Measurements from ENCODE around the gene IFRD2. TPM values are rescaled to one million over a fixed set of nuclear protein-coding genes. Genes with fewer than 3 reads are reported as not detected.

Gene IFRD2
- total RNA-seq, 2 donors from 2014 or later, result 56.6 to 70.9 TPM

DNA sequence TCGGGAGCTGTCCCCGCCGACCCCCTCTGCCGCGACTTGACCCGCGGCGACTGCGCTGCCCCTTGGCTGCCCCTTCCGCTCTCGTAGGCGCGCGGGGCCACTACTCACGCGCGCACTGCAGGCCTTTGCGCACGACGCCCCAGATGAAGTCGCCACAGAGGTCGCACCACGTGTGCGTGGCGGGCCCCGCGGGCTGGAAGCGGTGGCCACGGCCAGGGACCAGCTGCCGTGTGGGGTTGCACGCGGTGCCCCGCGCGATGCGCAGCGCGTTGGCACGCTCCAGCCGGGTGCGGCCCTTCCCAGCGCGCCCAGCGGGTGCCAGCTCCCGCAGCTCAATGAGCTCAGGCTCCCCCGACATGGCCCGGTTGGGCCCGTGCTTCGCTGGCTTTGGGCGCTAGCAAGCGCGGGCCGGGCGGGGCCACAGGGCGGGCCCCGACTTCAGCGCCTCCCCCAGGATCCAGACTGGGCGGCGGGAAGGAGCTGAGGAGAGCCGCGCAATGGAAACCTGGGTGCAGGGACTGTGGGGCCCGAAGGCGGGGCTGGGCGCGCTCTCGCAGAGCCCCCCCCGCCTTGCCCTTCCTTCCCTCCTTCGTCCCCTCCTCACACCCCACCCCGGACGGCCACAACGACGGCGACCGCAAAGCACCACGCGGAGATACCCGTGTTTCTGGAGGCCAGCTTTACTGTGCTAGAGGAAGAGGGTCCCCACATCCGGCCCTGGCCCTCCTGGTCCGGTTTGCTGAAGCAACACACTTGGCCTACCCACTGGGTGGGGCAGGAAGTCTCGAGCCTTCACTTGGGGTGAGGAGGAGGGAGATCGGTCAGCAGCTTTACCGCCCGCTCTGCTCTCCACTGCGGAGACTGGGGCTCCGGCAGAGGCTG is 48.5 kb upstream of the IFRD2 start, which contains the start of gene RASSF1:
RASSF1 (minus strand) TSS at position 389 of the 882 bp plus-strand sequence; CDS start at position 358, 31 bp downstream.
- H3K9ac ChIP-seq (ENCODE audit: extremely low read depth, low read length, poor library complexity, severe bottlenecking), result no peak within 1 kb of the TSS
- H3K27me3 ChIP-seq (ENCODE audit: control insufficient read depth, insufficient read depth, low read length, poor library complexity, severe bottlenecking), result peaks cover 69% of the 10 kb centered on the region
- WGBS, 2 experiments (ENCODE audit: insufficient coverage in 1 of 2, insufficient read length in 1 of 2), result 15 to 23% methylated on average over 46 to 85 of the region's 85 CpGs
- Mint-ChIP-seq H3K4me3 (peak within 1 kb of the TSS; percentile 39), H3K27me3 (ENCODE audit: insufficient read depth) (peaks cover 72% of the 10 kb centered on the region), H3K9me3 (no peaks in the 10 kb centered on the region), H3K27ac (no peak within 1 kb of the TSS), H3K36me3 (ENCODE audit: low read depth) (no peaks in the 10 kb centered on the region), H3K4me1 (peaks cover 8% of the 10 kb centered on the region)
- peak; percentile 71 for DNase-seq
- no peaks in the 10 kb centered on the region for H3K36me3 ChIP-seq (ENCODE audit: control insufficient read depth, insufficient read depth, low read length)
- H3K4me3 ChIP-seq (ENCODE audit: low read length), result no peak within 1 kb of the TSS
- TF ChIP-seq, protein P1, sequence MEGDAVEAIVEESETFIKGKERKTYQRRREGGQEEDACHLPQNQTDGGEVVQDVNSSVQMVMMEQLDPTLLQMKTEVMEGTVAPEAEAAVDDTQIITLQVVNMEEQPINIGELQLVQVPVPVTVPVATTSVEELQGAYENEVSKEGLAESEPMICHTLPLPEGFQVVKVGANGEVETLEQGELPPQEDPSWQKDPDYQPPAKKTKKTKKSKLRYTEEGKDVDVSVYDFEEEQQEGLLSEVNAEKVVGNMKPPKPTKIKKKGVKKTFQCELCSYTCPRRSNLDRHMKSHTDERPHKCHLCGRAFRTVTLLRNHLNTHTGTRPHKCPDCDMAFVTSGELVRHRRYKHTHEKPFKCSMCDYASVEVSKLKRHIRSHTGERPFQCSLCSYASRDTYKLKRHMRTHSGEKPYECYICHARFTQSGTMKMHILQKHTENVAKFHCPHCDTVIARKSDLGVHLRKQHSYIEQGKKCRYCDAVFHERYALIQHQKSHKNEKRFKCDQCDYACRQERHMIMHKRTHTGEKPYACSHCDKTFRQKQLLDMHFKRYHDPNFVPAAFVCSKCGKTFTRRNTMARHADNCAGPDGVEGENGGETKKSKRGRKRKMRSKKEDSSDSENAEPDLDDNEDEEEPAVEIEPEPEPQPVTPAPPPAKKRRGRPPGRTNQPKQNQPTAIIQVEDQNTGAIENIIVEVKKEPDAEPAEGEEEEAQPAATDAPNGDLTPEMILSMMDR (conservative IDR thresholded peaks at IDR 0.05), result no peak
- H3K27ac ChIP-seq (ENCODE audit: low read depth, low read length), result no peak within 1 kb of the TSS
- H3K4me1 ChIP-seq (ENCODE audit: control insufficient read depth, insufficient read depth, low read length), result peaks cover 10% of the 10 kb centered on the region
- H3K9me3 ChIP-seq (ENCODE audit: control insufficient read depth, low read length), result no peaks in the 10 kb centered on the region

DNA sequence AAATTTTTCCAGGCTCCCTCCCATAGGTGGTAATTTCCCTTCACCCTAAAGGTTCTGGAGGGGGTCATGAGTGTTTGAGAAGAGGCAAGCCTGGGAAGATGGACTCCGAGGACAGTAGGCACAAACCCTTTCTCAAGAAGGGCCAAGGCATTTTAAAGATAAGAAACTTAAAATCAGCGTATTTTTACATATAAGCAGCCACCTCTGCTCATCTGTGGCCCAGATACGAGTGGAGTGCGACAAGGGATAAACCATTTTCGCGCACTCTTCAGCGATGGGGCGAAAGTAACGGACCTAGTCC is 47.9 kb upstream of the IFRD2 start:
- 38 to 49% methylated on average over 9 of the region's 9 CpGs for WGBS, 2 experiments (ENCODE audit: insufficient coverage in 1 of 2, insufficient read length in 1 of 2)
- Mint-ChIP-seq H3K4me1 (peaks cover 8% of the 10 kb centered on the region), H3K36me3 (ENCODE audit: low read depth) (no peaks in the 10 kb centered on the region), H3K27ac (no peak overlapping the region), H3K9me3 (no peaks in the 10 kb centered on the region), H3K27me3 (ENCODE audit: insufficient read depth) (peaks cover 67% of the 10 kb centered on the region), H3K4me3 (peak overlapping the region; percentile 21)
- Histone ChIP-seq H3K27me3 (ENCODE audit: control insufficient read depth, insufficient read depth, low read length, poor library complexity, severe bottlenecking) (peaks cover 65% of the 10 kb centered on the region), H3K36me3 (ENCODE audit: control insufficient read depth, insufficient read depth, low read length) (peaks cover 4% of the 10 kb centered on the region), H3K27ac (ENCODE audit: low read depth, low read length) (no peak overlapping the region), H3K4me3 (ENCODE audit: low read length) (no peak overlapping the region), H3K9ac (ENCODE audit: extremely low read depth, low read length, poor library complexity, severe bottlenecking) (no peak overlapping the region), H3K4me1 (ENCODE audit: control insufficient read depth, insufficient read depth, low read length) (peaks cover 10% of the 10 kb centered on the region), H3K9me3 (ENCODE audit: control insufficient read depth, low read length) (no peaks in the 10 kb centered on the region)
- TF ChIP-seq, protein P1 (conservative IDR thresholded peaks at IDR 0.05), result no peak
- DNase-seq, result no peak

DNA sequence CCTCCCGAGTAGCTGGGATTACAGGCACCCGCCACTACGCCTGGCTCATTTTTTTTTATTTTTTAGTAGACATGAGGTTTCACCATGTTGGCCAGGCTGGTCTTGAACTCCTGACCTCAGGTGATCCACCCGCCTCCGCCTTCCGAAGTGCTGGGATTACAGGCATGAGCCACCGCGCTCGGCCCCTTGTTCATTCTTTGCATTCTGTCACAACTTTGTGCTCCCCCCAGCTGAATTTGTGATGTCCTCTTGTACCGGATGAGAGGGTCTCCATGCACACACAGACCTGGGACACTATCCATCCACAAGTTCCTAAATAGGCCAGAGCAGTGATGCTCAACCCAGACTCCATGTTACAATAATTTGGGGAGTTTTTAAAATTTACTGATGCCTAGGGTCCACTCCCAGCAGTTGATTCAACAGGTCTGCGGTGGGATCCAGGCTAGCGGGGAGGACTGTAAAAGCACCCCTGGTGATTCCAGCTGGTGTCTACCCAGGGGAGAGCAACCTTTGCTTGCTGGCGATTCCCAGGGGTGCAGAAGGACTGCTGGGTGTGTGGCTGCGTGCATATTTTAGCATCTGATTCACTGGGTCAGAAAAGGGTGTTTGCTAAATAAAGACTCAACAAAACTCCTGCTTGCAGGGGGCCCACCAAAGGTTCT is 47.4 kb upstream of the IFRD2 start:
- H3K4me1 ChIP-seq (ENCODE audit: control insufficient read depth, insufficient read depth, low read length), result peaks cover 10% of the 10 kb centered on the region
- H3K27me3 ChIP-seq (ENCODE audit: control insufficient read depth, insufficient read depth, low read length, poor library complexity, severe bottlenecking), result peaks cover 60% of the 10 kb centered on the region
- H3K4me3 Mint-ChIP-seq, result peak overlapping the region; percentile 21
- TF ChIP-seq, protein P1 (conservative IDR thresholded peaks at IDR 0.05), result no peak
- H3K36me3 ChIP-seq (ENCODE audit: control insufficient read depth, insufficient read depth, low read length), result peaks cover 4% of the 10 kb centered on the region
- DNase-seq, result no peak
- no peaks in the 10 kb centered on the region for H3K36me3 Mint-ChIP-seq (ENCODE audit: low read depth)
- no peaks in the 10 kb centered on the region for H3K9me3 Mint-ChIP-seq
- H3K27ac ChIP-seq (ENCODE audit: low read depth, low read length), result no peak overlapping the region
- H3K4me1 Mint-ChIP-seq, result peaks cover 8% of the 10 kb centered on the region
- H3K9ac ChIP-seq (ENCODE audit: extremely low read depth, low read length, poor library complexity, severe bottlenecking), result no peak overlapping the region
- no peaks in the 10 kb centered on the region for H3K9me3 ChIP-seq (ENCODE audit: control insufficient read depth, low read length)
- H3K27me3 Mint-ChIP-seq (ENCODE audit: insufficient read depth), result peaks cover 62% of the 10 kb centered on the region
- 92% methylated on average over 11 to 14 of the region's 14 CpGs for WGBS, 2 experiments (ENCODE audit: insufficient coverage in 1 of 2, insufficient read length in 1 of 2)
- no peak overlapping the region for H3K27ac Mint-ChIP-seq
- H3K4me3 ChIP-seq (ENCODE audit: low read length), result no peak overlapping the region
